Dendritic cell treated with granulocyte-macrophage colony-stimulating factor and Interleukin-4, amounts not matched to agents 40 ng/mL and 50 ng/mL, for 4 days (primary cell): ENCODE measurements around the gene YIPF7.
A peak's percentile ranks its signal among the peaks of the same experiment; 100 is the strongest.

ENCODE experiments used
- H3K27ac Mint-ChIP-seq: one replicate; pipeline ENCODE4 v1.8.0; 2022; ENCODE audit warnings: mild to moderate bottlenecking, mixed read lengths
- H3K27me3 Mint-ChIP-seq: one replicate; pipeline ENCODE4 v1.8.0; 2022; ENCODE audit warnings: mild to moderate bottlenecking, mixed read lengths
- H3K36me3 Mint-ChIP-seq: one replicate; pipeline ENCODE4 v1.8.0; 2022; ENCODE audit warnings: low read depth, mixed read lengths
- H3K4me1 Mint-ChIP-seq: one replicate; pipeline ENCODE4 v1.8.0; 2022; ENCODE audit warnings: low read depth, mixed read lengths
- H3K4me3 Mint-ChIP-seq: one replicate; pipeline ENCODE4 v1.8.0; 2022; ENCODE audit warnings: mild to moderate bottlenecking, moderate library complexity, mixed read lengths
- H3K9me3 Mint-ChIP-seq: one replicate; pipeline ENCODE4 v1.8.0; 2022; ENCODE audit warnings: mixed read lengths
- intact Hi-C: fragments of 100-400 bp; cut with micrococcal nuclease; formaldehyde crosslinking; loops from one replicate; pipeline ENCODE4 v1.15.0; 2022

Gene YIPF7

DNA sequence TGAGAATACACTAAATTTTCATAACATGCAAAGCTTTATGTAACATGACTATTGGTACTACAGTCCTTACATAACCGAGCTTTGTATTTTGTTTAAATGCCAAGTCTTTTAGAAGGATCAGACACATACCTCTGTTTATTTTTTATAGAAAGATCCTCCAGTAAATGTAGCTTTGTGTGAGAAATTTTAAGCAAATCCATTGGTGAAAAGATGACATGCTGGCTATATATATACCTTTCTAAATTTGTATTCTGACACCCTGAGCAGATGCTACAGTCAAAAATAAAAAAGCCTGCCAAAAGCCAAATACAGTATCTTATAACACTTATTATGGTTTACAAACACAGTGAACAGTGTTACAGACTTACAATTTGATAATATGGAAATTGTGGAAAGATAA lies at the start of gene YIPF7:
TSS of gene YIPF7 (minus strand) at position 201 of the 400 bp plus-strand sequence. CDS start 1,525 bp downstream, outside the sequence.
- intact Hi-C loops: no loop called here
- Mint-ChIP-seq H3K27ac (no peak within 1 kb of the TSS), H3K4me1 (no peaks in the 10 kb centered on the region), H3K36me3 (no peaks in the 10 kb centered on the region), H3K27me3 (peaks cover 3% of the 10 kb centered on the region), H3K4me3 (no peak within 1 kb of the TSS), H3K9me3 (no peaks in the 10 kb centered on the region)

DNA sequence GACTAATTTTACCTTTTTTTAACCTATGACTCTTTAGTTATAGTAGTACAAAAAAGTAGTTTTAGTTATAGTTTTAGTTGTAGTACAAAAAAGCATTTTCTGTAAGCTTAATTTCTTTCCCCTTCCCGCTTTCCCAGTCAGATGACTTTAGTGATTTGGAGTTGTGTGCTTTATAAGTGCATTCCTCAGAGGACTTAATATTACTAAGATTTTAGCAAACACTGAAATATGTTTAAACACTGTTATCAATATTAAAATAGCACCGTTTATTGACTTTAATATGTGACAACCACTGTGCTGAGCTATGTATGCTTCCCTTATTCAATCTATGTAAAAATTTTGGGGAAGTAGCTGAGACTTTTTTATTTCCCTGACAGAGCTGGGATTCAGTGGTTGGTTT lies 49.6 kb upstream of the YIPF7 start:
- Mint-ChIP-seq H3K27me3 (no peaks in the 10 kb centered on the region), H3K27ac (no peak overlapping the region), H3K36me3 (peaks cover 52% of the 10 kb centered on the region), H3K4me3 (no peak overlapping the region), H3K4me1 (no peaks in the 10 kb centered on the region), H3K9me3 (no peaks in the 10 kb centered on the region)
- intact Hi-C loops: no loop called here

DNA sequence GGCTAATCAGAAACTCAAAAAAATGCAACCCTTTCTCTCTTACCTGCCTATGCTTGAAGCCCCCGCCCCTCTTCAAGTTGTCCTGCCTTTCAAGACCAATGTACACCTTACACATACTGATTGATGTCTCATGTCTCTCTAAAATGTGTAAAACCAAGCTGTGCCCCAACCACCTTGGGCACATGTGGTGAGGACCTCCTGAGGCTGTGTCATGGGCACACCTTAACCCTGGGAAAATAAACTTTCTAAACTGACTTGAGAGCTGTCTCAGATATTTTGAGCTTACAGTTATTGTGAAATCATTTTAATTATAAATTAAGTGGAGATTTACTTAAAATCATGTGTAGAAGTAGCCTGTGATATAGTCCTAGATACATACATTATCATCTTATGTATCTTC lies 49.0 kb upstream of the YIPF7 start:
- Mint-ChIP-seq H3K9me3 (no peaks in the 10 kb centered on the region), H3K36me3 (peaks cover 55% of the 10 kb centered on the region), H3K4me3 (no peak overlapping the region), H3K4me1 (no peaks in the 10 kb centered on the region), H3K27me3 (no peaks in the 10 kb centered on the region), H3K27ac (no peak overlapping the region)
- intact Hi-C loops: no loop called here

GRCh38 chr4:44684648-44685047 lies 33.2 kb upstream of the YIPF7 start:
- peaks cover 73% of the 10 kb centered on the region for H3K36me3 Mint-ChIP-seq
- H3K4me1 Mint-ChIP-seq: no peaks in the 10 kb centered on the region
- H3K27ac Mint-ChIP-seq: no peak overlapping the region
- intact Hi-C loops: no loop called here
- no peaks in the 10 kb centered on the region for H3K27me3 Mint-ChIP-seq
- H3K9me3 Mint-ChIP-seq: no peaks in the 10 kb centered on the region
- H3K4me3 Mint-ChIP-seq: no peak overlapping the region

GRCh38 chr4:44679060-44679459 lies 27.6 kb upstream of the YIPF7 start:
- H3K9me3 Mint-ChIP-seq: no peaks in the 10 kb centered on the region
- peaks cover 7% of the 10 kb centered on the region for H3K27me3 Mint-ChIP-seq
- peak overlapping the region; percentile 98 for H3K27ac Mint-ChIP-seq
- intact Hi-C loops: loop anchor here (2.0 kb wide), 1 partner anchor 48 kb away; the partner anchor contains the start of gene GNPDA2
- peak overlapping the region; percentile 88 for H3K4me3 Mint-ChIP-seq
- H3K36me3 Mint-ChIP-seq: peaks cover 36% of the 10 kb centered on the region
- H3K4me1 Mint-ChIP-seq: peaks cover 10% of the 10 kb centered on the region

GRCh38 chr4:44678094-44679041 lies 26.9 kb upstream of the YIPF7 start, which contains the start of gene GUF1:
Gene GUF1, plus strand, starts transcription at chr4:44678420. Its CDS starts 203 bp downstream, at chr4:44678623.
- Mint-ChIP-seq H3K27me3 (peaks cover 7% of the 10 kb centered on the region), H3K27ac (peak within 1 kb of the TSS; percentile 98), H3K4me1 (peaks cover 10% of the 10 kb centered on the region), H3K4me3 (peak within 1 kb of the TSS; percentile 88), H3K9me3 (no peaks in the 10 kb centered on the region), H3K36me3 (peaks cover 33% of the 10 kb centered on the region)
- intact Hi-C loops: loop anchor here (2.0 kb wide), 1 partner anchor 48 kb away; the partner anchor contains the start of gene GNPDA2

- intact Hi-C loops: no loop called here
- Mint-ChIP-seq H3K4me1 (peaks cover 10% of the 10 kb centered on the region), H3K27ac (no peak overlapping the region), H3K27me3 (peaks cover 15% of the 10 kb centered on the region), H3K36me3 (peaks cover 13% of the 10 kb centered on the region), H3K4me3 (no peak overlapping the region), H3K9me3 (no peaks in the 10 kb centered on the region)
Observed at GRCh38 chr4:44675366-44675765, 23.9 kb upstream of the YIPF7 start.

DNA sequence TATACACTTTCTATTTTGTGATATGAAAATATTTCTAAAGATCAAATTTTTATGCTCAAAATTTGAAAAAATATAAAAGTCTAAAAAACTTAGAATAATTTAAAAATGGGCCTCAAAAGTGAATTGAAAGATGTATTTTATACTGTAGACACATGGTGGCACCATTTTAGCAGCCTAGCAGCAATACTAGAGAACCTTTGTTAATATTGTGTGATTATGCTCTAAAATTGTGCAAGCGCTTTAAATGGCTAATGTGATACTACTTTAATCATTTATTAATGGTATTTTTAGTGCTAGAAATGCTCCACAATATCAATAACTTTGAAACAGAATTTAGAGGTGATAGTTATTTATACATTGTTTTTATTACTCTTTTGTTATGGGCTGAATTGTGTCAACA lies 23.0 kb upstream of the YIPF7 start:
- Mint-ChIP-seq H3K27ac (no peak overlapping the region), H3K9me3 (no peaks in the 10 kb centered on the region), H3K36me3 (peaks cover 13% of the 10 kb centered on the region), H3K4me3 (no peak overlapping the region), H3K4me1 (peaks cover 10% of the 10 kb centered on the region), H3K27me3 (peaks cover 16% of the 10 kb centered on the region)
- intact Hi-C loops: no loop called here

GRCh38 chr4:44671636-44672035 lies 20.2 kb upstream of the YIPF7 start:
- H3K36me3 Mint-ChIP-seq: no peaks in the 10 kb centered on the region
- peaks cover 10% of the 10 kb centered on the region for H3K27me3 Mint-ChIP-seq
- intact Hi-C loops: no loop called here
- H3K27ac Mint-ChIP-seq: no peak overlapping the region
- no peak overlapping the region for H3K4me3 Mint-ChIP-seq
- H3K9me3 Mint-ChIP-seq: no peaks in the 10 kb centered on the region
- no peaks in the 10 kb centered on the region for H3K4me1 Mint-ChIP-seq

- Mint-ChIP-seq H3K27ac (no peak overlapping the region), H3K27me3 (peaks cover 10% of the 10 kb centered on the region), H3K4me3 (no peak overlapping the region), H3K36me3 (no peaks in the 10 kb centered on the region), H3K9me3 (no peaks in the 10 kb centered on the region), H3K4me1 (no peaks in the 10 kb centered on the region)
- intact Hi-C loops: no loop called here
Observed at GRCh38 chr4:44670506-44671199, 19.2 kb upstream of the YIPF7 start.

- H3K27ac Mint-ChIP-seq: no peak overlapping the region
- no peaks in the 10 kb centered on the region for H3K36me3 Mint-ChIP-seq
- H3K4me3 Mint-ChIP-seq: no peak overlapping the region
- H3K4me1 Mint-ChIP-seq: no peaks in the 10 kb centered on the region
- no peaks in the 10 kb centered on the region for H3K9me3 Mint-ChIP-seq
- peaks cover 10% of the 10 kb centered on the region for H3K27me3 Mint-ChIP-seq
- intact Hi-C loops: no loop called here
Observed at GRCh38 chr4:44668526-44668925, 17.1 kb upstream of the YIPF7 start.

DNA sequence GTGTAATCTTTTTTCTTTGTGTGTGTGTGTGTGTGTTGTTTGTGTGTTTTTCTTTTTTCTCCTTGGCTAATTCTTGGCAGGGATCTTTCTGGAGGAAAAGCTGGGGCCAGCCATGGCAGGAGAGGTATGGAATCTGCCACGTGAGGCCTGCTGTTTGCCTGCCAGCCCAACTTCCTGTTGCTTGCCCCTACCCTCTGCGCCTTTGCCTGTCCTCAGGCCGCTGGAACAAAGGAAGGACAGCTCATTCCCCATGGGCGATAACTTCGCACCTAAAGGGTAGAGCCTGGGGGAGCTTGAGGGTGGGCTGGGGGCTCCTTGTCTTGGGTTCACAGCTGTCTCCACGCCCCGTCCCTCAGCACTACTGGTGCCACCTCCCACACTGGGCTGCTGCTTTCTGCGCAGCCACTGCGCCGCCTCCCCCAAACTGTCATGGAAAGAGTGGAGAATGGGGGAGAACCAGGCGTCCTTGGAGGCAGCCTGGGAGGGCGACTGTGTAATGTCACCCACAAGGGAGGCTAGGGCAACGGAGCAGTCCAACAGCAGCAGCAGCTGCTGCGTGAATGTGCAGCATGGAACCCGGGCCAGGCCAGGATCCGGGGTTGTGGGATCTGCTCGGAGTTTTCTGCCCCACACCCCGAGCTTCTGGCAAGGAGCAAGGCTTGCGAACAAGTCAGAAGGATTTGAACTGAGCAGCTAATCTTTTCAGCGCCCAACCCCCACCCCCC lies 12.3 kb upstream of the YIPF7 start:
- Mint-ChIP-seq H3K27ac (no peak overlapping the region), H3K9me3 (no peaks in the 10 kb centered on the region), H3K4me1 (peaks cover 10% of the 10 kb centered on the region), H3K36me3 (no peaks in the 10 kb centered on the region), H3K4me3 (no peak overlapping the region), H3K27me3 (no peaks in the 10 kb centered on the region)
- intact Hi-C loops: no loop called here

- Mint-ChIP-seq H3K36me3 (no peaks in the 10 kb centered on the region), H3K27ac (no peak overlapping the region), H3K4me3 (no peak overlapping the region), H3K27me3 (no peaks in the 10 kb centered on the region), H3K9me3 (no peaks in the 10 kb centered on the region), H3K4me1 (peaks cover 10% of the 10 kb centered on the region)
- intact Hi-C loops: no loop called here
Observed at GRCh38 chr4:44662623-44663005, 11.2 kb upstream of the YIPF7 start.
